Globus pallidus (tissue), 1 donor: Measurements from ENCODE around the gene COG3.
A peak's percentile ranks its signal among the peaks of the same experiment; 100 is the strongest.
"Not testable (repeated sequence)": the region's sequence is repeated elsewhere in the genome, so short reads cannot be mapped to it uniquely, and the experiment has no call there.

Experiments
- DNase-seq: peaks from one replicate; pipeline ENCODE4 v3.0.0-alpha.2; 2015; ENCODE audit warnings: low spot score

COG3 gene, protein sequence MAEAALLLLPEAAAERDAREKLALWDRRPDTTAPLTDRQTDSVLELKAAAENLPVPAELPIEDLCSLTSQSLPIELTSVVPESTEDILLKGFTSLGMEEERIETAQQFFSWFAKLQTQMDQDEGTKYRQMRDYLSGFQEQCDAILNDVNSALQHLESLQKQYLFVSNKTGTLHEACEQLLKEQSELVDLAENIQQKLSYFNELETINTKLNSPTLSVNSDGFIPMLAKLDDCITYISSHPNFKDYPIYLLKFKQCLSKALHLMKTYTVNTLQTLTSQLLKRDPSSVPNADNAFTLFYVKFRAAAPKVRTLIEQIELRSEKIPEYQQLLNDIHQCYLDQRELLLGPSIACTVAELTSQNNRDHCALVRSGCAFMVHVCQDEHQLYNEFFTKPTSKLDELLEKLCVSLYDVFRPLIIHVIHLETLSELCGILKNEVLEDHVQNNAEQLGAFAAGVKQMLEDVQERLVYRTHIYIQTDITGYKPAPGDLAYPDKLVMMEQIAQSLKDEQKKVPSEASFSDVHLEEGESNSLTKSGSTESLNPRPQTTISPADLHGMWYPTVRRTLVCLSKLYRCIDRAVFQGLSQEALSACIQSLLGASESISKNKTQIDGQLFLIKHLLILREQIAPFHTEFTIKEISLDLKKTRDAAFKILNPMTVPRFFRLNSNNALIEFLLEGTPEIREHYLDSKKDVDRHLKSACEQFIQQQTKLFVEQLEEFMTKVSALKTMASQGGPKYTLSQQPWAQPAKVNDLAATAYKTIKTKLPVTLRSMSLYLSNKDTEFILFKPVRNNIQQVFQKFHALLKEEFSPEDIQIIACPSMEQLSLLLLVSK

DNA sequence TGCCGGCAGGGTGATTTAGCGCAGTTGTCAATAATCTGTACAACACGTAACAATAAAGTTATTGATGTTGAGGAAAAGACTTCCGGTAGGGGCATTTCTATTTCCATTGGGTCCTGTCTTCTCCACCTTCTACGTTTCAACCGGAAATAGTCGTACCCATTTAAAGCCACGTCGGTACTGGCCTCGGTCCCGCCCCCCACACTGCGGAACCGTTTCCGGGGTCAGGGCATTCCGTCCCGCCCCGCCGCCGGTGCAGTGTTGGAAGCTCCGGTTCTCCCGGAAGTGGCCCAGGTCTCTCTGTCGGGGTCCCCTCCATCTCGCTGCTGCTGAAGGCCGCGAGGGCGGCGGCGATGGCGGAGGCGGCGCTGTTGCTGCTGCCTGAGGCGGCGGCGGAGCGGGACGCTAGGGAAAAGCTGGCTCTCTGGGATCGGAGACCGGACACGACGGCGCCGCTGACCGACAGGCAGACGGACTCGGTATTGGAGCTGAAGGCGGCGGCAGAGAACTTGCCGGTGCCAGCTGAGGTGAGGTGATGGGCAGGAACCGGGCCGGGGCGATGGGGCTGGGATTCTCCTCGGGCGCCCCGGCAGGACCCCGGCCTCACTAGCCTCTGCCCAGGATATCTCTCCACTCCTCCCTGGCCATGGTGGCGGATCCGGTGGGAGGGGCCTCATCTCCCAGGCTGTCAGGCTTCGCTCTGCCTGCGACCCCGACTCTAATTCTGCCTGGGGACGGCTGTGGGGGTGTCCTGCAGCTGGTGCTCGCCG, at the start of gene COG3:
Gene COG3, plus strand, starts transcription at position 253 of the 767 bp plus-strand sequence. Its CDS starts 98 bp downstream, at position 351.
- peak; percentile 96 for DNase-seq

DNA sequence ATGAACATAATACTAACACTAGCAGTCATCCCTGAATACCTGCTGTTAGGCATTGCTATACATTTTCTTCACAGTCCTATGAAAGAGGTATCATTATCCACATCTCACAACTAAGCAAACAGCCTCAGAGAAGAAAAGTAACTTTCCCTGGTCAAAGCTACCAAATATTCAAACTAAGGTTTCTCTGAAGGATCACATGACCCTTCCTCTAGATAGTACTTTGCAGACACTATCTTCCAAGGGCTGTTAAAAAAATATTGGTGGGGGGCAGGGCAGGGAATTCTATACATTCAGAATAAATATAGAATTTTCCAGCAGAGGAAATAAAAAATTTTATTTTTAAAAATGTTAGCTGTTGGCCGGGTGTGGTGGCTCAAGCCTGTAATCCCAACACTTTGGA, 49.6 kb upstream of the COG3 start:
- no peak for DNase-seq

DNA sequence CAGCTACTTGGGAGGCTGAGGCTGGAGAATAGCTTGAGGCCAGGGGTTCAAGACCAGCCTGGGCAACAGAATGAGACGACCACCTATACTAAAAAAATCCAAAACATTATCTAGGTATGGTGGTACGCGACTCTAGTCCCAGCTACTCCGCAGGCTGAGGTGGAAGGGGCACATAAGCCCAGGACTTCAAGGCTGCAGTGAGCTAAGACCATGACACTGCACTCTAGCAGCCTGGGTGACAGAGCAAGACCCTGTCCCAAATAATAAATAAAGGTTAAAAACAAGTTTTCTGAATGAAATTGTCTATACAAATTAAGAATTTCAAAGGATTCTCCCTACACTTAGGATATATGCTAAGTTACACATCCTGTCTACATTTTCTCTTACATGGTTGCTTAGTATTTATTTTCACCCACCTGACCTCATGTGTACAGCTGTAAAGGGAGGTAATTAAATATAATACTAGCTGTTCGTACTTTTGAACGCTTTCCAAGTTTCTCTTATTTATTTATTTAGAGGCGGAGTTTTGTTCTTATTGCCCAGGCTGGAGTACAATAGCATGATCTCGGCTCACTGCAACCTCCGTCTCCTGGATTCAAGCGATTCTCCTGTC, 48.1 kb upstream of the COG3 start:
- no peak for DNase-seq

DNA sequence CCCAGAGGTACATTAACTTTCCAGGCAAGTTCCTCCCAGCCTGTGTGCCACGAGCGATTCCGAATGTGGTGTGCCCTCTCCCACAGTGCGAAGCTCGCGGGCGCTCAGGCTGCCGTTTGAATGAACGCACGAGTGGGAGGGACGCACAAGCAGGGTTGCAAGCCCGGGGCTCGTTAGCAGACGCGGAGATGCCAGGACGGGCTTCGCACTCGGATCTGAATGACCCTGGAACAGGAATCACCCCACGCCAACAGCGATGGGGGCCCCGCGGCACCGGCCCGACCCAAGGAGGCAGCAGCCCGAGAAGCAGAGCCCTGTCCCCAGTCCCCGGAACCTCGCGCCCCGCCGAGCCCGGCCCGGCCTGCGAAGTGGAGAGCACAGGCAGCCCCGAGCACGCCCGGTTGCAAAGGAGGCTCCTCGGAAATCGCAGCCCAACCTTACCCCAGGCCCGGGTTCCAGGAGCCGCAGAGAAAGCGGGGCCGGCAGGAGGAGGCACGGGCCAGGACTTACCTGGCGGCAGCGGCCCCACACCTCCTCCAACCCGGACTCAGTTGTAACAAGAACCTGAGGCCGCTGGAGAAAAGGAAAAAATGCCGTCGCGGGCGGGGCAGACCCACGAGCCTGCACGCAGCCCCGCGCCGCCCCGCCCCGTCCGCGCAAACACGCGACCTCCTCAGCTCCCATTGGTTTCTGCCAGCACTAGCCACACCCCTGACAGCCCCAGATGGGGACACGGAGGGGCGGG, 46.8 kb upstream of the COG3 start, which contains the start of gene SLC25A30:
Gene SLC25A30, minus strand, starts transcription at position 584 of the 745 bp plus-strand sequence. CDS start 6,948 bp downstream, outside the sequence.
- peak; percentile 79 for DNase-seq

DNA sequence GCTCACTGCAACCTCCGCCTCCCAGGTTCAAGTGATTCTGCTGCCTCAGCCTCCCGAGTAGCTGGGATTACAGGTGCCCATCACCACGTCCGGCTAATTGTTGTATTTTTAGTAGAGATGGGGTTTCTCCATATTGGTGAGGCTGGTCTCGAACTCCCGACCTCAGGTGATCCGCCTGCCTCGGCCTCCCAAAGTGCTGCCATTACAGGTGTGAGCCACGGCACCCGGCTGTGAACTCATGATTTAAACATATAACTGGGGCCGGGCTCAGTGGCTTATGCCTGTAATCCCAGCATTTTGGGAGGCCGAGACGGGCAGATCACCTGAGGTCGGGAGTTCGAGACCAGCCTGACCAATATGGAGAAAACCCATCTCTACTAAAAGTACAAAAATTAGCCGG, 45.4 kb upstream of the COG3 start:
- not testable (repeated sequence) for DNase-seq

DNA sequence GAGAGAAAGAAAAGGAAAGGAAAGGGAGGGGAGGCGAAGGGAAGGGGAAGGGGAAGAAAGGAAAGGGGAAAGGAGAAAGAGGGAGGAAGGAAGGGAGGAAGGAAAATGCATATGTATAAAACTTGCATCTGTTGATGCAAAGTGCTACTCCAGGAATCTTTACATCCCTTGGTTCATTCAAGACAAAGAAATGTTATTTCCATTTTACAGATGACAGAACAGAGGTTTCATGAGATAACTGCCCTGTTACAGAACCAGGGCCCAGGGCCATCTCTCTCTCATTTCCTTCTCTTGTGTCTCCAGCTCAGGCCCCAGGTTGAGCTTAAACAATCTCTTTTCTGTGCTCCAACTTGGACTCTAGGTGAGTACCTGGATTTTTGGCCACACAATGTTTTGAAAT, 44.8 kb upstream of the COG3 start:
- DNase-seq: no peak

DNA sequence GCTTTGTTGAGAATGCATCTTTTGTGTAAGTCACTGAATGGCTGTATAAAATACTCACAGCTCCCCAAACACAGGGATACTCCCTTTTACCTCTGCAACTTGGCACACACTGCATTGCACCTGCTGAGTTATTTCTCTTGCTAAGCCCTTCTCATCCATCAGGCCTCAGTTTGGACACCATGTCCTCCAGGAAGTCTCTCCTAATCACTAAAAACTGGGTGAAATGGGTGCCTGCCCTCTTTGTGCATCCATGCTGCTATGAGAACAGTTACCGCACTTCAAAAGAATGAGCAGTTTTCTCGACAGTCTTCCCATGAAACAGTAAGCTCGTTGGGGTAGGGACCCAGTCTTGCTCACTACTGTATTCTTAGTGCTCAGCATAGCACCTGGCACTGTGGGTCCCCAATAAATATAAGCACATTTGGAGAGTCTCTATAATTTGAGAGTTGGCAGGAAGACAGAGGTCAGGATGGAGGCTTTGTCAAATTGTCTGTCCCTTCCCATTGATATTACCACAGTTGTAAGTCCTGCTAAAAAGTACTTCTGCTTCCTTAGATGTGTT, 41.9 kb upstream of the COG3 start:
- DNase-seq: no peak

DNA sequence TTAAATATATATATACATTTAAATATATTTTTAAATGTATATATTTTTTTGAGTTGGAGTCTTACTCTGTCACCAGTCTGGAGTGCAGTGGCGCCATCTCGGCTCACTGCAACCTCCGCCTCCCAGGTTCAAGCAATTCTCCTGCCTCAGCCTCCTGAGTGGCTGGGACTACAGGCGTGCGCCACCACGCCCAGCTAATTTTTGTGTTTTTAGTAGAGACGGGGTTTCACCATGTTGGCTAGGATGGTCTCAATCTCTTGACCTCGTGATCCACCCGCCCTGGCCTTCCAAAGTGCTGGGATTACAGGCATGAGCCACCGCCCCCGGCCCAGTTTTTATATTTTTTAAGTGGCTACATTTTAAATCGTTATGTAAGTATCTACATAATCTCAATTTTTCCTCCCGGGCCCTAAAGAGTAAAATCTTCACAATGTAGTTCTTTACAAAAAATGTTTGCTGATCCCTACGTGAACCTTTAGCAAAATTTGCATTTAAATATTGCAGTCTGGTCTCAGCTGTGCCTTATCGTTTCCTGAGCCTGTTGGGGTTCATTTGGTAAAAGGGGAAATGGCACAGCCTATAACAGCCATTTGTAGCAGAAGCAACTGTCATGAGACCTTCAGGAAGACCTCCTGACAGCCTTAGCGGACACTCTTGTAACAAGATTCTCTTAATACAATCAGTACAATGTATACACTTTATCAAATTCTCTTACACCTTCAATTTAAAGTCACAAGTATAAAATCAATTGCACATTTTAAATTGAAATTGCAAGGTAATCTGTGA, 38.5 kb upstream of the COG3 start:
- DNase-seq: peak; percentile 11

DNA sequence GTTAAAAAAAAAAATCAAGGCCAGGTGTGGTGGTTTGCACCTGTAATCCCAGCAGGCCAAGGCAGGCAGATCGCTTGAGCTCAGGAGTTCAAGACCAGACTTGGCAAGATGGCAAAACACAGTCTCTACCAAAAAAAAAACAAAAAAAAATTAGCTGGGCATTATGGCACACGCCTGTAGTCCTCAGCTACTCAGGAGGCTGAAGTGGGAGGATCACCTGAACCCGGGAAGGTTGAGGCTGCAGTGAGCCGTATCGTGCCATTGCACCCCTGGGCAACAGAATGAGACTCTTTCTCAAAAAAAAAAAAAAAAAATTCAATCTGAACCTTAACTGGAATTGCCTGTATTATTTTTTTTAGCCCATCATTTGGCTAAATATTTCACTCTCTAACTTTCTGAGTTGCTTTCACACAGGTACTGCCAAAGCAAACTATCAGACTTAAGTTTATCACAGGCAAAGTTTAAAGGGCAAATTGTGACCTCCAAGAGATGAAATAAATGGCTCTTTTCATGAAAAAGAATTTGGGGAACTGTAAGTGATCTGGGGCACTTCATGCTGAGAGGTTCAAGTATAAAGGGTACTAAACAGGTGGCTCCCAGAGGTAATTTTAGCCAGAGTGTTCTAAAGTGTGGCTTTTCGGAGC, 31.9 kb upstream of the COG3 start:
- DNase-seq: no peak

DNA sequence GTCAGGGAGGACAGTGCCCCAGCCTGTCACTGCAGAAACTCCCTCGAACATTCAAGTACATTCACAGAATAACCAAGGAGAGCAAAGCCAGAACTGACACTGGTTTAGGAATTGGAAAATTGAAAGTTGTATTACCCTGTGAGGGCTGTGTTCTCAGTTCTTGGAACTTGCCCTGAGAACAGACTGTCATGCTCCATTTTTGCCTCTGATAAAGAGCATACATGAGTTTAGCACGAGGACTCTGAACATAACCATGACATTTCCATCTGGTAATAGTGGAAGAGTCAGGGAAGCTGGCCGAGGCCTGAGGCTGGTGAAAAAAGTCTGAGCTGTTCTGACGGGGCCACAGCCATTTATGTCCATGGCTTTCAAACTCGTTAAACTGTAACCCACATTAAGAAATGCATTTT, 31.4 kb upstream of the COG3 start:
- no peak for DNase-seq

DNA sequence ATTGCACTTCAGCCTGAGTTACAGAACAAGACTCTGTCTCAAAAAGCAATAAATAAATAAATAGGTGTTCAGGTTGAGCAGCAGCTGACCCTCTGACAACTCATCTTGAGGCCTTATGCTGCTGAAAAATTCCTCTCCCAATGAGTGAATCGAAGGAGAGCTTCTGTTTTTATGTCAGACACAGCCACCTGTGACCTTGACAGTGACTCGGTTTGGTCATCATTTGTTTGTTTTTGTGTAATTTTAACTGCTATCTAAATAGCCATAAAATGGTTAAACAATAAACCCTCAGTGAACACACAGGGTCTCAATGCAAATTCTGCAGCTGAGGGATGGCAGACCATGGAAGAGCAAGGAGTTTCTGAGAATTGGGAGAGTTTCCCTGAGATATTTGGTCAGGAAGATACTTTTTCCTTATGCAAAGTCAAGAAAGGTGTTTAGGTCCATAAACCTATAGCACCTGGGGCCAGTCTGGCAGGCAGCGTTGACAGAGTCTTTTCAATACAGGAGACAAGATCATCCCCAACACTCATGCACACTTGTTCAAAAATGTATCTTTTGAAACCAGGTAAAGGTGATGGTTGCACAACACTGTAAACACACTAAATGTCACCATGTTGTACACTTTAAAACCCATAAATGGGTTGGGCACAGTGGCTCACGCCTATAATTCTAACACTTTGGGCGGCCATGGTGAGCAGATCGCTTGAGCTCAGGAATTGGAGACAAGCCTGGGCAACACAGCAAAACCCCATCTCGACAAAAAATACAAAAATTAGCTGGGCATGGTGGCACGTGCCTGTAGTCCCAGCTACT, 30.0 kb upstream of the COG3 start:
- DNase-seq: no peak

DNA sequence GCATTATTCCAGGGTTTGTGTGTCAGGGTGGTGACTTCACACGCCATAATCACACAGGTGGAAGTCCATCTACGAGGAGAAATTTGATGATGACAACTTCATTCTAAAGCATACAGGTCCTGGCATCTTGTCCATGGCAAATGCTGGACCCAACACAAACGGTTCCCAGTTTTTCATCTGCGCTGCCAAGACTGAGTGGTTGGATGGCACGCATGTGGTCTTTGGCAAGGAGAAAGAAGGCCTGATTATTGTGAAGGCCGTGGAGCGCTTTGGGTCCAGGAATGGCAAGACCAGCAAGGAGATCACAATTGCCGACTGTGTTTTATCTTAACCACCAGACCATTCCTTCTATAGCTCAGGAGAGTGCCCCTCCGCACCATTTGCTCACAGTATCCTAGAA, 28.4 kb upstream of the COG3 start:
- DNase-seq: no peak

DNA sequence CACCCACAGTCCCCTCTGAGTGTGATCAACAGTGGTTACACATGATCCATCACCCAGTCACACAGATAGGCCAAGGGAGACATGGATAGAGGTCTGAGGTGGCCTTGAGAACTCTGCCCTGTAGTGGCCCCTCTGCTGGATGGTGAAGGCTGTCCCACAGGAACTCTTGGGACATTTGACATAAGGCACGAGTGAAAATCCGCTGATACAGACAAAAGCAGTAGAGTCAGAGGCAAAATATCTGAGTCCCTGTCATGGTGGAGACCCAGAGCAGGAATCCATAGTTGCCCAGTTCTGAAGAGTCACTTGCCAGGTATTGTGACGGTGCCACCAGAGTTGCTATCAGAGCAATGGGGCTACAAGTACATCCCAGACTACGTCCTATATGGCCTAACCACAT, 27.8 kb upstream of the COG3 start:
- DNase-seq: no peak

DNA sequence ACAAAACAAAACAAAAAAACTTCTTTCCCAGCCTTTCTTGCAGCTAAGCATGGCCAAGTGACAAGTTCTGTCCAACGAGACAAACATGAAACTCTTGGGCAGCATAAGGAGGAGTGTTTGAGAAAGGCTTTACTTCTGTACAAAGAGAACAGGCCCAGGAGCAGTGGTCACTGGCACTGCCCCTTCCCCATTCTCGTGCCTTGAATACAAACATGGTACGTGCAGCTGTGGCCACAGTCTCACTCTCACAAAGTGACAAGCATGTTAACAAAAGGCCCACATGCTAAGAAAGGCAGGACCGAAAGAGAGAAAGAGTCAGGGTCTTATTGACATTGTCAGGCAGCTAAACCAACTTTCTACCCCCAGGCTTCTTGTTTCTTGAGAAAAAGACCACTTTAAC, 26.8 kb upstream of the COG3 start:
- no peak for DNase-seq

DNA sequence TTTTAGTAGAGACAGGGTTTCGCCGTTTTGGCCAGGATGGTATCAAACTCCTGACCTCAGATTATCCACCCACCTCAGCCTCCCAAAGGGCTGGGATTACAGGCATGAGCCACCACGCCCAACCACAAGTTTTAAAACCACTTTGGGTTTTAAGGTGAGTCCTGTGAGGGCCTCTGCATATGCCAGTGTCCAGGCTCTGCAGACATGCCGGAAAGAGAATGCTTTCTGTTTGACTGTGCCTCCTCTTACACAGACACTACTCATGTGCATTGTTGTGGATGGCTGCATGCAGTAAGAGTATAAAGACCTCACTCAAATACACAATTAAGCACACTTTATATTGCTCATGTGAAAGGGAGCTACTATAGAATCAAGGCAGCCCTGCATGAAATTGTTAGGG, 25.7 kb upstream of the COG3 start:
- no peak for DNase-seq

DNA sequence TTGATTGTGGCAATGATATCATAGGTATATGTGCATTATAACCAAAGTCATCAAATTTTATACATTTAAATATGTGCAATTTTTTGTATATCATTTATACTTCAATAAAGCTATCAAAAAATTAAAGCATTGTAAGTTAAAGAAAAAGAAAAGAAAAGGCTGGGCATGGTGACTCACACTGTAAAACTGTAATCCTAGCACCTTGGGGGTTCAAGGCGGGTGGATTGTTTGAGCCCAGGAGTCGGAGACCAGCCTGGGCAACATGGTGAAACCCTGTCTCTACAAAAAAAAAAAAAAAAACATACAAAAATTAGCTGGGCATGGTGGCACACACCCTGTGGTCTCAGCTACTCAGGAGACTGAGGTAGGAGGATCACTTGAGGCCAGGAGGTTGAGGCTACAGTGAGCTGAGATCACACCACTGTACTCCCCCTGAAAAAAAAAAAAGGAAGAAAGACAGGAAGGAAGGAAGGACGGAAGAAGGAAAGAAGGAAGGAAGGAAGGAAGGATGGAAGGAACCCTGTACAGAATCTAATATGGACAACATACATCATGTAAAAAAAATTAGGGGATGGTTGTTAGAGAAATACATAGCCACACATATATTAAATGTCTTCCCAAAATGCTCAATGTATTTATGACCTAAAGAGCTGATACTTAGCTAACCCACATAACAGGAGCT, 24.8 kb upstream of the COG3 start:
- DNase-seq: no peak

DNA sequence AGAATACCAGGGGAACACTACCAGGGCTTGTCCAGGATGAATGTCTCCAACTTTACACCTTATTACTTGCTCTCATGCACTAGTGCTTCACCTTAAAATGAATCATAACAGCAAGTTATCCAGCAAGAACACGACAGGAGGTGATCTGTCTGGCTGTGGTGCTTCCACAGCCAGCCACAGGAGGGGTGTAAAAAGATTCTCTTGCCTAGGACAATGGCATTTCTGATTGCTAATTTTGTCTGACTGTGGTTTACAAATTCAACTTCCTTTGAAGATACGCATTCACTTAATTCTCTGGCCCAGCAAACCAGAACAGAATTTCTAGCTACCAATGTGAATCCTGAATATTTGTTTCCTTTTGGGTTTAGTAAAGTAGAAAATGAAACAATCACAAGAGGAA, 23.1 kb upstream of the COG3 start:
- no peak for DNase-seq

DNA sequence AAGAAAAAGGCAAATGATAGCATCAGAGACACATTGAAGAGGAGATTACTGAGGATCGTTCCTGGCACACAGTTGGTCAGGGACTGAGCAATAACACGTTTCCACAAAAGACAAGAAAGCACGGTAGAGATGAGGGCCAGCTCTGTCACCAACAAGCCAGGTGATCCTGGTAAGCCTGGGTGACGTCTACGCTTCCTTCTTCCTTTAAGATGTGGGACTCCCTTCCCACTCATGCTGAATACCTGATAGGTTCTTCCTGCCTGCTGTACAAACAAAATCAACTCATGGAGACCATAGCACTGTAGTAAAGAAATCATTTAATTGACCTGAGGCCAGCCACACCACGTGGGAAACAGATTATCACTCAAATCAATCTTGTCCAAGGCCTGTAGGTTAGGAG, 19.7 kb upstream of the COG3 start:
- DNase-seq: no peak
